GM21825 (cell line): Measurements from ENCODE around the gene ZNF500.
"Not testable (repeated sequence)": the region's sequence is repeated elsewhere in the genome, so short reads cannot be mapped to it uniquely, and the experiment has no call there.

Experiments used
- ATAC-seq: cut with Tn5 transposase; IDR thresholded peaks from one replicate; pipeline ENCODE4 v1.9.1; 2021; ENCODE audit warnings: mild to moderate bottlenecking, moderate library complexity; ENCODE audit not compliant: unreplicated experiment

Gene ZNF500

GRCh38 chr16:4796982-4797804, 30.2 kb upstream of the ZNF500 start:
- no peak for ATAC-seq

- ATAC-seq: no peak
These were observed 29.0 kb upstream of the ZNF500 start for GRCh38 chr16:4795828-4796572.

GRCh38 chr16:4795181-4795827, 28.3 kb upstream of the ZNF500 start, which contains the start of gene SMIM22:
Gene SMIM22, plus strand, starts transcription at chr16:4795369. Its CDS starts 366 bp downstream, at chr16:4795735.
- ATAC-seq: no peak

- ATAC-seq: no peak
These were observed 26.1 kb upstream of the ZNF500 start for GRCh38 chr16:4792951-4793513.

- no peak for ATAC-seq
These were observed 23.9 kb upstream of the ZNF500 start for GRCh38 chr16:4790871-4791270.

- ATAC-seq: no peak
These were observed 23.3 kb upstream of the ZNF500 start for GRCh38 chr16:4790261-4790660.

GRCh38 chr16:4788910-4789309, 21.9 kb upstream of the ZNF500 start:
- no peak for ATAC-seq

GRCh38 chr16:4788489-4788889, 21.5 kb upstream of the ZNF500 start:
- no peak for ATAC-seq

GRCh38 chr16:4787627-4788482, 20.9 kb upstream of the ZNF500 start, which contains the start of gene SEPTIN12:
Gene SEPTIN12, minus strand, starts transcription at chr16:4788345. Its CDS starts 700 bp downstream, at chr16:4787645.
- ATAC-seq: no peak

GRCh38 chr16:4787068-4787467, 20.1 kb upstream of the ZNF500 start:
- ATAC-seq: no peak

GRCh38 chr16:4785758-4786433, 18.9 kb upstream of the ZNF500 start:
- ATAC-seq: no peak

GRCh38 chr16:4784444-4784987, 17.6 kb upstream of the ZNF500 start:
- ATAC-seq: not testable (repeated sequence)

GRCh38 chr16:4783951-4784336, 17.0 kb upstream of the ZNF500 start:
- no peak for ATAC-seq

GRCh38 chr16:4783251-4783950, 16.4 kb upstream of the ZNF500 start:
- no peak for ATAC-seq

GRCh38 chr16:4780235-4780634, 13.3 kb upstream of the ZNF500 start:
- no peak for ATAC-seq

GRCh38 chr16:4778050-4778392, 11.1 kb upstream of the ZNF500 start:
- ATAC-seq: no peak

- ATAC-seq: no peak
These were observed 10.5 kb upstream of the ZNF500 start for GRCh38 chr16:4777339-4778049.

GRCh38 chr16:4776141-4776705, 9.3 kb upstream of the ZNF500 start:
- no peak for ATAC-seq
